NCI-H2081 (cell line): ENCODE data around the gene EZR.

ENCODE experiments used
- DNase-seq, 2 experiments: peaks; one replicate each; lab custom pipeline; 2025; lab: John Stamatoyannopoulos, UW

Gene EZR

GRCh38 chr6:158775832-158776231 is 43.3 kb downstream of the EZR start:
- no peak for DNase-seq

DNA sequence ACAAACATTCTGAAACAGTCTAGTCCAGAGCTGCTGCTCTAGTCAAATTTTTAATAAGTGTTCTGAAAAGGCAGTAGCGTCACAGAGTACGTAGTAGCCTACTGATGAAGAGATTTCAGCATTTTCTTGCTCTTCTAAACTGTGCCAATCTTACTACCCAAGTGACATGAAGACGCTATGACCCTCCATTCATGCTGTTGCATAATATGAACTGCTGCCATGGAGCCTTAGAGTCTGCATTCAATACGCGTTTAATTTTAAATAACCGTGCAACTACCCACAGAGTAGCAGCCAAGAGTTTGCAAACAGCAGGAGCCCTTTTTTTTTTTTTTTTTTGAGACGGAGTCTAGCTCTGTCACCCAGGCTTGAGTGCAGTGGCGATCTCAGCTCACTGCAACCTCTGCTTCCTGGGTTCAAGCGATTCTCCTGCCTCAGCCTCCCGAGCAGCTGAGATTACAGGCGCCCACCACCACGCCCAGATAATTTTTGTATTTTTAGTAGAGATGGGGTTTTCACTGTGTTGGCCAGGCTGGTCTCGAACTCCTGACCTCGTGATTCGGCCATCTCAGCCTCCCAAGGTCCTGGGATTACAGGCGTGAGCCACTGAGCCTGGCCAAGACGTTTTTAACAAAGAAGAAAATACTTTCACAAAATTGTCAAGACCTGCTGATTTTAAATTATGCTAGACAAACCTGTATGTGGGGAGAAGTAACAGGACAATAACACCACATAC is 44.3 kb downstream of the EZR start:
- DNase-seq, result no peak

GRCh38 chr6:158773581-158774449 is 45.4 kb downstream of the EZR start:
- no peak for DNase-seq

- DNase-seq, result no peak
Observed at GRCh38 chr6:158772851-158773371, 46.3 kb downstream of the EZR start.

- no peak for DNase-seq
Observed at GRCh38 chr6:158772172-158772571, 47.0 kb downstream of the EZR start.

DNA sequence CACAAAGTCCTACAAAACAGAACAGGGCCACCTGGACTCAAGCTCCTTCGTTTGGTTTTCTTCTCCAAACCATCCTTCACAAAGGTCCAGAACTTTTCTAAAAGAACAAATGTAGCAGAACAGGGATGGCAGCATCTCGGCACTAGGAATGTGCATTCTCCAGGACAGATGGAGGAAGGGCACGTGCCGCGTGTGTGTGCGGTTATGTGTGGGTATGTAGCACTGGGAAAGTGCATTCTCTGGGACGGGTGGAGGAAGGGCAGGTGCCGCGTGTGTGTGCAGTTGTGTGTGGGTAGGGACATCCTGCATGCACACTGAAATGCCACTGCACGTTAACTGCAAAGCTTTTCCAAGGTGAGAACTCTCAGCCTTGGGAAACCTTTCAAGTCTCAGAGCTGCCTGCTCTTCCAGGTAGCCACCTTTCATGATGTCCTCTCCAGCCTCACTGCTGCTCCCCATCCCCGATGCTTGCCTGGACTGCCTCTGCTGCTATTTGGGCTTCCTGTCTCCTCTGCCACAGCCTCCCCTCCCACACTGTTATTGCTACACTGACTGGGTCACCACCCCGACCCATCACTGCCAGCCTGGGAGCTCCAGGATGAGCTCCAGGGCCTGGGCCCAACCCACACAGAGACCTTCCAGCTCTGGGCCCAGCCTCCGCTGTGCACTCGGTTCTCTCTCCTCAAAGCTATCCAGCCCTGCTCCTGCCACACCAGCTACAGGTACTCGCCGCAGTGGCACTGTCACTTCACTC is 47.6 kb downstream of the EZR start:
- DNase-seq, result no peak

DNA sequence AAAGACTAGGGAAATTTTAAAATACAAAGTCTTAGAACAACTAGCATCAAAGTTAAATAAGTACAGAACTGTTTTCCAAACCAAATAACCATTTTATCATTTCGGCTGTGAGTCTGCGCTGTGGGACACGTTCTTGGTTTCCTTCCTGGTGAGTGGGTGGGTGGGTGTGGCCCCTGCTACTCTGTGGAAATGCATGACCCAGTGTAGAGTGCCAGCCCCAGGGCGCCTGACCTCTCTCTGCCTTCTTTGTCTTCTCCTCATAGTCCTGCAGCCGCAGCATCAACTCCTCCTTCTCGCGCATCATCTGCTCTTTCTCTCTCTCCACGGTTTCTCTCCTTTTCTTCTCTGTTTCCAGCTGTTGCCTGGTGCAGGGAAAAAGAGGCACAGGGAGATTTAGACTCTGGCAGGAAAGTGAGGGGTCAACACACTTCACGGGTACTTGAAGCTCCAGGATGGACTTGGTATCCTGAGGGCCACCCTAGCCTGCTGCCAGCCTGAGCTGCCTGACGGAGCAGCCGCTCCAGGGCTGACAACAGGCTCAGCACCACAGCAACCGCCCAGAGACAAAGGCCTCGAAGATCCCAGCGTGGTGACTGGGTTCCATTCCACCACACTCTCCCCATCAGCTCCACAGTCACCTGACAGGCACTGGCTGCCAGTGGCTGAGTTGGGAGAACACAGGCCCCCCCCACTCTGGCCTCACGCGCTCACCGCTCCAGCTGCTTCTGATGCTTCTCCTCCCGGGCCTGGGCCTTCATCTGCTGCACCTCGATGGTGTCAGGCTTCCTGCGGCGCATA is 48.4 kb downstream of the EZR start:
- DNase-seq, result no peak

DNA sequence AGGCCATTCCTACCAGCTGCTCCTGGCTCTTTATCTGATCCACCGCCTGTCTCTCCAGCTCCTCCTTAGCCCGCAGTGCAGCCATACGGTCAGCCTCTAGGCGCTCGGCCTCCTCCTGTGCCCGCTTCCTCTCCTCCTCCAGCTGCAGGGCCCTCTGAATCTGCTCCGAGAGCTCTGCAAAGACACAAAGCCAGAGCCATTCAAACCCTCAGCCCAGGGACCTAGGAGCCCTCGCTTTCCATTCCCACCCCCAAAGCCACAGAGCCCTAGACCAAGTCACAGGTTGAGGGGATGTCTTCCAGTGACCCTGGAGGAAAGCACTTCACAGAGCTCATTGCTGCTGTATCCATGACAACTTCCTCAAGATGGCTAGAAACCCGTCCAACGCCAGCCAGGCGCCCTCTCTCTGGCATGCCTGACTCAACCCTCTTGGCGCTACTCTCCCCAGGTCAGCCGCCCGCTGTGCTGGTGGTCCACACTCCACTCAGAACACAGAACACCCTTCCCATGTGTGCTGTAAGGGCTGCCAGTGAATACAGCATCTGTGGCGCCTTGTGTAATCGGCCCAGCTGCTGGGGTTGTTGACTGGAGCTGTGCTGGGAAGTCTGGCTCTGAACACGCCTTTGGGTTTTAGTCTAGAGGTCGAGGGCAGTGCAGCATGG is 49.3 kb downstream of the EZR start:
- DNase-seq, result peak in 1 of 2 experiments; percentile 8

DNA sequence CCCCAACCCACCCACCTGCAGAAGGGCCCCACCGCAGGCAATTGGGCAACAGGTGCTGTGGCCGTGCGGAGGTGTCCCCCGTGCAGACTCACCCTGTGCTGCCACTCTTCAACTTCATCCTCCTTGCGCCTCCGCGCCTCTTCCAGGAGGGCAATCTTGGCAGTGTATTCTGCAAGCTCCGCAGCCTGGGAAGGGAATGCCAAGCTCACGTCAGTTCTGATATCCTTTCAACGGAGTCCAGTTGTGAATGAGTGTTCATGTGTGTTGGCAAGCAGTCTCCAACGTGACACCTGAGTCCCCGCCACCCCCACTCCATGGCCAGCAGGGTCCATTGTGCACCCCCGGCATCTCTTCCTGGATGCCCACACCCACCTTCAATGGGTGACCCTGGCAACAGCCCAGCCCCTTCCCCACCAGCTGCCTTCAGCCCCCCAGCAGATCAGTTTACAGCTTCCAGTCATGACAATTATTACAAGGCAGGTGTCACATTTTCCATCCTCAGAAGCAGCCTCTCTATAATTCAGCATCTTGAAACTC is 49.9 kb downstream of the EZR start:
- no peak for DNase-seq

GRCh38 chr6:158768436-158768835 is 50.7 kb downstream of the EZR start:
- DNase-seq, result no peak

DNA sequence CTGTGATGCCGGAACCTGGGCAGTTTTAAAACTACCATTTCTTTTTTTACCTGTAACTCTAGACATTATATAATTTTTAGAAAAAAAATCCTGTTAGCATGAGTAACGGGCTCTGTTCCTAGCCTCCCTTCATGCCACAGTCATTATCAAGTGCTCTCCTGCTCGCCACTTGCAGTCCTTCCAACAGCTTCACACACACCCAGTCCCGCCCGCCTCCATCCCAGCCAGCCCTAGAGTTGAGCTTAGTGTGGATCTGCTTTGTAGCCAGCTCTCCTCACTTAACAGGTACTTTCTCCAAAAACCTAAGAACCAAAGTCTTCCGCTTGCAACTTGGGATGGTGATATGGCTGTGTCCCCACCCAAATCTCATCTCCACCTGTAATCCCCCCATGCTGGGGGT is 51.5 kb downstream of the EZR start:
- no peak for DNase-seq

DNA sequence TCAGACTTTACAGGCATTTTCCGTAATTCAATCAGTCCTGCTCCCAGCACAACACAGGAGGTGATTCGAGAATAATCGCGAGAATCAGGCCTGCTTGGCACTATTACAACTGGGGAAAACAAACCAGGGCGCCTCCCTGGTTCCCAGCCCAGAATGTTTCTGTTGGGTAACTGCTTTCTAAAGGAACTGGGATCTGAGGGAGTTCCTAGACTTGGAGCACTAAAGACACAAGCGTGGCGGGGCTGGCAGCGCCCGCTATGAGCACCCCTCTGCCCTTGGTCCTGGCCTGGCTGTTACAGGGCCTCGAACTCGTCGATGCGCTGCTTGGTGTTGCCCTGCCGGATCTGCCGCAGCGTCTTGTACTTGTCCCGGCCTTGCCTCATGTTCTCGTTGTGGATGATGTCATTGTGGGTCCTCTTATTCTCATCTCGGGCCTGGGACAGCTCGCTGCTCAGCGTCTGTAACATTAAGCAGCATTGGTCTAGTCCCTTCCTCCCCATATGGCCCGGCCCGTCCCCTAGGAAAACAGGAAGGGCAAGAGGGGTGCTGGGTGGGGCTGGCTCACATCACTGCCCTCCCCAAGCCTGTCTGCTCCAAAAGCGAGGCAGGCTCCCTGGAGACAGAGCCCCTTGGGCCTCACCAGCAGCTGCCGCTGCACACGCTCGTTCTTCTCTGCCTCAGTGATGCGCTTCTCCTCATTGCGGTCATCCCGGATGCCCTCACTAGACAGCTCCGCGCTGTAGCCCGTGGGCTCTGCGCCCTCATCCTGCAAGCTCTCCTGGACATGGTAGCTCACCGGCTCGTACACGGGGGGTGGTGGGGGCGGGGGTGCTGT is 52.3 kb downstream of the EZR start:
- DNase-seq, result no peak

GRCh38 chr6:158765499-158766068 is 53.6 kb downstream of the EZR start:
- peak in 1 of 2 experiments; percentile 17 for DNase-seq

GRCh38 chr6:158764926-158765325 is 54.2 kb downstream of the EZR start:
- no peak for DNase-seq

- DNase-seq, result no peak
Observed at GRCh38 chr6:158764183-158764849, 54.9 kb downstream of the EZR start.

- DNase-seq, result no peak
Observed at GRCh38 chr6:158763434-158764182, 55.6 kb downstream of the EZR start.

GRCh38 chr6:158762787-158763433 is 56.3 kb downstream of the EZR start:
- no peak for DNase-seq

- DNase-seq, result no peak
Observed at GRCh38 chr6:158761746-158762145, 57.4 kb downstream of the EZR start.
